BLaER1 treated with 17β-estradiol and CSF1 and Interleukin-3, amounts not matched to agents 10 nM and 100 nM (cell line): ENCODE results near the gene PGRMC1.

ENCODE experiments used
- H3K27ac ChIP-seq, 11 experiments: shearing (Covaris generic); formaldehyde crosslinking; 2 replicates each; pipeline ENCODE4 v1.8.1; 2022
- H3K27me3 ChIP-seq, 11 experiments: shearing (Covaris generic); formaldehyde crosslinking; 2 replicates each; pipeline ENCODE4 v1.8.1; 2022
- H3K36me3 ChIP-seq, 11 experiments: shearing (Covaris generic); formaldehyde crosslinking; 2 replicates each; pipeline ENCODE4 v1.8.1; 2022
- H3K4me1 ChIP-seq, 10 experiments: shearing (Covaris generic); formaldehyde crosslinking; 2 replicates each; pipeline ENCODE4 v1.8.1; 2022
- H3K4me2 ChIP-seq, 11 experiments: shearing (Covaris generic); formaldehyde crosslinking; 2 replicates each; pipeline ENCODE4 v1.8.1; 2022
- H3K4me3 ChIP-seq, 10 experiments: shearing (Covaris generic); formaldehyde crosslinking; 2 replicates each; pipeline ENCODE4 v1.8.1; 2022
- H3K9ac ChIP-seq, 11 experiments: shearing (Covaris generic); formaldehyde crosslinking; 2 replicates each; pipeline ENCODE4 v1.8.1; 2022
- H3K9me3 ChIP-seq, 11 experiments: shearing (Covaris generic); formaldehyde crosslinking; replicated peaks in 1 of 11; 2 replicates each; pipeline ENCODE4 v1.8.1; 2022
- H4K20me1 ChIP-seq, 11 experiments: shearing (Covaris generic); formaldehyde crosslinking; 2 replicates each; pipeline ENCODE4 v1.8.1; 2022
- Cebpa-rat ChIP-seq, 11 experiments: shearing (Covaris generic); IDR thresholded peaks; 2 replicates each; pipeline ENCODE4 v1.8.1; 2022

Gene PGRMC1

DNA sequence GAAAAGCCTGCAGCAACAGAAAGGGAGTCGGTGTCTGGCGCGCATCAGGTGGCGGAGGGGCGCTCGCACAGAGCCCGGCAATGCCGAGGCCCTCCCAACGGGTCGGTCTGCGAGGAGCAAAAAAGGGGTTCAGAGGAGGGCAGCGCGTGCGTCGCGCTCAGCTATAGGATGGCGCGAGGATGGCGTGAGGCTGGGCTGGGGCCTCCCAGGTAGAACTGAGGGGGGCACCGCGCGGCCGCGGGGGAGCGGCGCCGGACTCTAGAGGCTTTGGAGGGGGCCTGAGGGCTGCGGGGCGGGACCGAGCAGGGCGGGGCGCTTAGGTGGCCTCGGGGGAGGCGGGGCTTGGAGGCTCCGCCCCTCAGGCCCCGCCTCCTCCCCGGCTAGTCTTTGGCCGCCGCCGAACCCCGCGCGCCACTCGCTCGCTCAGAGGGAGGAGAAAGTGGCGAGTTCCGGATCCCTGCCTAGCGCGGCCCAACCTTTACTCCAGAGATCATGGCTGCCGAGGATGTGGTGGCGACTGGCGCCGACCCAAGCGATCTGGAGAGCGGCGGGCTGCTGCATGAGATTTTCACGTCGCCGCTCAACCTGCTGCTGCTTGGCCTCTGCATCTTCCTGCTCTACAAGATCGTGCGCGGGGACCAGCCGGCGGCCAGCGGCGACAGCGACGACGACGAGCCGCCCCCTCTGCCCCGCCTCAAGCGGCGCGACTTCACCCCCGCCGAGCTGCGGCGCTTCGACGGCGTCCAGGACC is at the start of gene PGRMC1:
Gene PGRMC1, plus strand, starts transcription at position 414 of the 751 bp plus-strand sequence. Its CDS starts 79 bp downstream, at position 493.
- Histone ChIP-seq H3K27ac (peak within 1 kb of the TSS; percentile 61 to 88 (median 80); a peak in 21 of 22 replicates), H3K4me3 (peak within 1 kb of the TSS; percentile 60 to 83 (median 78))

GRCh38 chrX:119186763-119187162 is 49.3 kb upstream of the PGRMC1 start:
- no peaks in the 10 kb centered on the region for H3K27me3 ChIP-seq
- no peaks in the 10 kb centered on the region for H4K20me1 ChIP-seq
- H3K4me1 ChIP-seq, result peaks cover 0 to 6% (median 0%) of the 10 kb centered on the region in 10 experiments; a peak in 5 of 20 replicates
- no peak overlapping the region for H3K27ac ChIP-seq
- no peak overlapping the region for H3K9ac ChIP-seq
- H3K4me2 ChIP-seq, result no peak overlapping the region
- TF ChIP-seq Cebpa-rat (IDR thresholded peaks at IDR 0.05), result no peak
- H3K9me3 ChIP-seq, result no peaks in the 10 kb centered on the region
- H3K4me3 ChIP-seq, result no peak overlapping the region
- H3K36me3 ChIP-seq, result no peaks in the 10 kb centered on the region

More for the DNA sequence above, at the start of gene PGRMC1:
- Histone ChIP-seq H3K4me1 (peaks cover 6 to 18% (median 14%) of the 10 kb centered on the region in 10 experiments; a peak in 17 of 20 replicates), H3K9ac (peak within 1 kb of the TSS; percentile 81 to 89 (median 86)), H3K9me3 (peaks cover 0 to 16% (median 5%) of the 10 kb centered on the region in 11 experiments; a peak in 8 of 22 replicates), H3K36me3 (peaks cover 0 to 11% (median 0%) of the 10 kb centered on the region in 11 experiments; a peak in 5 of 22 replicates), H3K27me3 (no peaks in the 10 kb centered on the region; a peak in 1 of 22 replicates), H3K4me2 (peak within 1 kb of the TSS; percentile 67 to 86 (median 80)), H4K20me1 (peaks cover 0 to 20% (median 7%) of the 10 kb centered on the region in 11 experiments; a peak in 7 of 22 replicates)
- no peak for TF ChIP-seq Cebpa-rat (IDR thresholded peaks at IDR 0.05)

GRCh38 chrX:119187298-119187697 is 48.8 kb upstream of the PGRMC1 start:
- Histone ChIP-seq H3K9me3 (no peaks in the 10 kb centered on the region), H3K36me3 (no peaks in the 10 kb centered on the region), H3K27ac (no peak overlapping the region), H3K9ac (no peak overlapping the region), H4K20me1 (no peaks in the 10 kb centered on the region), H3K4me3 (no peak overlapping the region), H3K27me3 (no peaks in the 10 kb centered on the region), H3K4me1 (peaks cover 0 to 6% (median 0%) of the 10 kb centered on the region in 10 experiments; a peak in 5 of 20 replicates), H3K4me2 (no peak overlapping the region)
- no peak for TF ChIP-seq Cebpa-rat (IDR thresholded peaks at IDR 0.05)

GRCh38 chrX:119189115-119189514 is 47.0 kb upstream of the PGRMC1 start:
- Histone ChIP-seq H3K36me3 (no peaks in the 10 kb centered on the region), H3K4me1 (peaks cover 0 to 6% (median 0%) of the 10 kb centered on the region in 10 experiments; a peak in 5 of 20 replicates), H3K27ac (no peak overlapping the region), H3K9me3 (no peaks in the 10 kb centered on the region), H3K4me2 (peak overlapping the region in 4 of 11 experiments; percentile 15 to 41 (median 22); a peak in 2 of 22 replicates), H3K9ac (no peak overlapping the region), H4K20me1 (no peaks in the 10 kb centered on the region), H3K4me3 (no peak overlapping the region), H3K27me3 (no peaks in the 10 kb centered on the region)
- no peak for TF ChIP-seq Cebpa-rat (IDR thresholded peaks at IDR 0.05)

DNA sequence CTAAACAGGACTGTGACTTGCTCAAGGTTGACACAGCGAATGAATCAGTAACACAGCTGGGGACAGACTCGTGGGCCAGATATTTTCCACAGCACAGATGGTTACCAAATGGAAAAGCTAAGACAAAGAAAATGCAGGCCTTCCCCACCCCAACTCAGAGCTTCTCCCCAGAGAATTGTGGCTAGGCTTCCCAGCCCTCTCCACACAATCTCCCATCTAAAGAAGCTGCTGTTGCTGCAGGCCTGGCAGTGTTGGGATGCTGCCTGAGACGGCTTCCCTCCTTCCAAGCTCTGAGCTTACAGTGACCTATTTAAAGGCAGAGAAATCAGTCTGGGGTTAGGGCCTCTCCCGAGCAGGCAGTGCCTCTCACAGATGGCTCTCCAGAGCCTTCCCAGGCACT is 46.5 kb upstream of the PGRMC1 start:
- peak overlapping the region in 5 of 11 experiments; percentile 15 to 41 (median 24); a peak in 7 of 22 replicates for H3K4me2 ChIP-seq
- TF ChIP-seq Cebpa-rat (IDR thresholded peaks at IDR 0.05), result no peak

GRCh38 chrX:119190091-119190681 is 45.9 kb upstream of the PGRMC1 start:
- no peaks in the 10 kb centered on the region for H3K36me3 ChIP-seq
- TF ChIP-seq Cebpa-rat (IDR thresholded peaks at IDR 0.05), result no peak
- peaks cover 0 to 6% (median 0%) of the 10 kb centered on the region in 10 experiments; a peak in 5 of 20 replicates for H3K4me1 ChIP-seq
- no peaks in the 10 kb centered on the region for H4K20me1 ChIP-seq
- no peaks in the 10 kb centered on the region for H3K27me3 ChIP-seq
- H3K4me3 ChIP-seq, result no peak overlapping the region
- H3K27ac ChIP-seq, result no peak overlapping the region
- H3K9me3 ChIP-seq, result no peaks in the 10 kb centered on the region
- H3K4me2 ChIP-seq, result peak overlapping the region in 3 of 11 experiments; percentile 9 to 25 (median 19); a peak in 1 of 22 replicates
- no peak overlapping the region for H3K9ac ChIP-seq

More for the DNA sequence above, 46.5 kb upstream of the PGRMC1 start:
- no peaks in the 10 kb centered on the region for H3K27me3 ChIP-seq
- no peak overlapping the region for H3K27ac ChIP-seq
- H3K4me1 ChIP-seq, result peaks cover 0 to 6% (median 0%) of the 10 kb centered on the region in 10 experiments; a peak in 5 of 20 replicates
- H4K20me1 ChIP-seq, result no peaks in the 10 kb centered on the region
- no peak overlapping the region for H3K4me3 ChIP-seq
- no peaks in the 10 kb centered on the region for H3K36me3 ChIP-seq
- no peak overlapping the region for H3K9ac ChIP-seq
- no peaks in the 10 kb centered on the region for H3K9me3 ChIP-seq

DNA sequence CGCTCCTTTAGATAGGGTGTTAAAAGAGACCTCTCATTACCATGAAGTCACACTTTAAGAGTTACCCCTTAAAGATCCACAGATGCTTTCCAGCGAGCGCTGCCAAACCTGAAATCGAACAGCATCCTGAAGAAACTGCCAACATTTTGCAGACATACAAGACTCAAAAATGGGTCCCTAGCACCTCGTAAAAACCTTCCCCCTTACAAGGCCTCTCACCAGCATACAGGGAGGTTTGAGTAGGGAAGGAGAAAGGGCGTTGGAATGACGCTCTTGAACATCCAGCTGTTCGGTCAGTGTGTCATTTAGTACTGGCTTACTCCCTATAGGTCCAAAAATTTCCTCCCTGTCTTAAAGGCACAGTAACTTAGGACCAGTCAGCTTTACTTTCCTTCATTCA is 45.3 kb upstream of the PGRMC1 start:
- H3K4me2 ChIP-seq, result no peak overlapping the region
- peaks cover 0 to 6% (median 0%) of the 10 kb centered on the region in 10 experiments; a peak in 5 of 20 replicates for H3K4me1 ChIP-seq
- H3K27ac ChIP-seq, result no peak overlapping the region
- H3K9me3 ChIP-seq, result no peaks in the 10 kb centered on the region
- no peak overlapping the region for H3K4me3 ChIP-seq
- H4K20me1 ChIP-seq, result no peaks in the 10 kb centered on the region
- H3K36me3 ChIP-seq, result no peaks in the 10 kb centered on the region
- H3K9ac ChIP-seq, result no peak overlapping the region
- no peak for TF ChIP-seq Cebpa-rat (IDR thresholded peaks at IDR 0.05)
- no peaks in the 10 kb centered on the region for H3K27me3 ChIP-seq

- Histone ChIP-seq H3K9ac (no peak overlapping the region), H3K27ac (no peak overlapping the region), H3K4me1 (peaks cover 0 to 3% (median 0%) of the 10 kb centered on the region in 10 experiments; a peak in 5 of 20 replicates), H3K36me3 (no peaks in the 10 kb centered on the region), H4K20me1 (no peaks in the 10 kb centered on the region), H3K4me3 (no peak overlapping the region), H3K9me3 (no peaks in the 10 kb centered on the region), H3K27me3 (no peaks in the 10 kb centered on the region), H3K4me2 (no peak overlapping the region)
- no peak for TF ChIP-seq Cebpa-rat (IDR thresholded peaks at IDR 0.05)
These were observed 41.5 kb upstream of the PGRMC1 start for GRCh38 chrX:119194621-119195020.

DNA sequence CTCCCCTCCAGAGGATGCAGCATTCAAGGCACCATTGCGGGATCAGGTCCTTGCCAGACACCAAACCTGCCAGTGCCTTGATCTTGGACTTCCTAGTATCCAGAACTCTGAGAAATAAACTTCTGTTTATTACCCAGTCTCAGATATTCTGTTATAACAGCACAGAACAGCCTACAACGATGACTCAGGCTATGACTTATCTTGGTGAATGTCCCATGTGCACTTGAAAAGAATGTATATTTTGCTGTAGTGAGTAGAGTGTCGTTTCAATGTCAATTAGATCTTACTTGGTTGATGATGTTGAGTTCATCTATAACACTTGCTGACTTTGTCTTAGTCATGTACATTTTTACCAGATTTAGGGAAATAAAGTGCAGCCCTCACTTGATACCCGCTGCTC is 34.5 kb upstream of the PGRMC1 start:
- Histone ChIP-seq H3K4me1 (peaks cover 0 to 5% (median 0%) of the 10 kb centered on the region in 10 experiments; a peak in 2 of 20 replicates), H3K4me2 (no peak overlapping the region)

More for the DNA sequence above, 34.5 kb upstream of the PGRMC1 start:
- no peak for TF ChIP-seq Cebpa-rat (IDR thresholded peaks at IDR 0.05)
- H3K4me3 ChIP-seq, result no peak overlapping the region
- H3K9ac ChIP-seq, result no peak overlapping the region
- no peaks in the 10 kb centered on the region for H4K20me1 ChIP-seq
- no peaks in the 10 kb centered on the region for H3K9me3 ChIP-seq
- H3K27me3 ChIP-seq, result no peaks in the 10 kb centered on the region
- no peak overlapping the region for H3K27ac ChIP-seq
- H3K36me3 ChIP-seq, result no peaks in the 10 kb centered on the region
